ENCODE measurements around the gene UBE2J2. TPM values are rescaled to one million over a fixed set of nuclear protein-coding genes. Genes with fewer than 3 reads are reported as not detected.

UBE2J2 gene
- total RNA-seq, 1 experiment from 2014 or later = 83.4 TPM

GRCh38 chr1:1302951-1303509, 29.4 kb upstream of the UBE2J2 start:
- peaks cover 18 to 27% of the 10 kb centered on the region in 2 experiments for H3K4me1 Mint-ChIP-seq
- H4K91ac ChIP-seq (ENCODE audit: insufficient read length, low read depth, low read length) = no peak overlapping the region
- no peak for DNase-seq

More at GRCh38 chr1:1302951-1303509, 29.4 kb upstream of the UBE2J2 start:
- Mint-ChIP-seq H3K27me3 (ENCODE audit: low read depth) (peaks cover 3% of the 10 kb centered on the region; the same call in 1 of the 2 replicates), H3K27ac (no peak overlapping the region), H3K36me3 (ENCODE audit: insufficient read depth in 1 of 3, low read depth in 3 of 3) (no peaks in the 10 kb centered on the region; a peak in 1 of 7 replicates), H3K4me3 (no peak overlapping the region), H3K9me3 (no peaks in the 10 kb centered on the region; a peak in 1 of 5 replicates)
- peaks cover 5% of the 10 kb centered on the region; the same call in 1 of the 2 replicates for H3K4me1 ChIP-seq (ENCODE audit: insufficient read depth, low read length)
- H3K23ac ChIP-seq (ENCODE audit: insufficient read length, low read depth, low read length) = no peak overlapping the region
- H2AFZ ChIP-seq (ENCODE audit: low read length) = no peak overlapping the region
- peaks cover 8% of the 10 kb centered on the region for H3K23me2 ChIP-seq (ENCODE audit: insufficient read length, low read depth, low read length, poor library complexity, severe bottlenecking)
- H3T11ph ChIP-seq (ENCODE audit: low read length) = no peak overlapping the region
- no peak overlapping the region for H3K27ac ChIP-seq (ENCODE audit: insufficient read length, low read depth, low read length)
- H2BK20ac ChIP-seq (ENCODE audit: low read depth, low read length, poor library complexity, severe bottlenecking) = no peak overlapping the region
- no peaks in the 10 kb centered on the region for H4K20me1 ChIP-seq (ENCODE audit: control insufficient read depth, insufficient read depth, insufficient read length)
- H3K9ac ChIP-seq (ENCODE audit: extremely low read depth, insufficient read length, low read length) = no peak overlapping the region
- no peak overlapping the region; the same call in 1 of the 2 replicates for H3K14ac ChIP-seq (ENCODE audit: insufficient read depth, low read length)
- no peaks in the 10 kb centered on the region for H3K9me3 ChIP-seq (ENCODE audit: control insufficient read depth, low read depth, low read length)
- WGBS (ENCODE audit: extremely low coverage, insufficient read length, low lambda C conversion rate) = no CpG with 5 or more reads among the region's 31 CpGs
- no peak overlapping the region for H2AK5ac ChIP-seq (ENCODE audit: insufficient read length, low read length)
- H3K79me1 ChIP-seq (ENCODE audit: insufficient read depth, low read depth, low read length, poor library complexity, severe bottlenecking) = no peaks in the 10 kb centered on the region
- no peak overlapping the region for H2BK12ac ChIP-seq (ENCODE audit: insufficient read length, low read depth, low read length)
- H3K18ac ChIP-seq (ENCODE audit: insufficient read length, low read depth, low read length) = no peak overlapping the region
- TF ChIP-seq, protein P1, sequence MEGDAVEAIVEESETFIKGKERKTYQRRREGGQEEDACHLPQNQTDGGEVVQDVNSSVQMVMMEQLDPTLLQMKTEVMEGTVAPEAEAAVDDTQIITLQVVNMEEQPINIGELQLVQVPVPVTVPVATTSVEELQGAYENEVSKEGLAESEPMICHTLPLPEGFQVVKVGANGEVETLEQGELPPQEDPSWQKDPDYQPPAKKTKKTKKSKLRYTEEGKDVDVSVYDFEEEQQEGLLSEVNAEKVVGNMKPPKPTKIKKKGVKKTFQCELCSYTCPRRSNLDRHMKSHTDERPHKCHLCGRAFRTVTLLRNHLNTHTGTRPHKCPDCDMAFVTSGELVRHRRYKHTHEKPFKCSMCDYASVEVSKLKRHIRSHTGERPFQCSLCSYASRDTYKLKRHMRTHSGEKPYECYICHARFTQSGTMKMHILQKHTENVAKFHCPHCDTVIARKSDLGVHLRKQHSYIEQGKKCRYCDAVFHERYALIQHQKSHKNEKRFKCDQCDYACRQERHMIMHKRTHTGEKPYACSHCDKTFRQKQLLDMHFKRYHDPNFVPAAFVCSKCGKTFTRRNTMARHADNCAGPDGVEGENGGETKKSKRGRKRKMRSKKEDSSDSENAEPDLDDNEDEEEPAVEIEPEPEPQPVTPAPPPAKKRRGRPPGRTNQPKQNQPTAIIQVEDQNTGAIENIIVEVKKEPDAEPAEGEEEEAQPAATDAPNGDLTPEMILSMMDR (conservative IDR thresholded peaks at IDR 0.05) = no peak
- H3K4ac ChIP-seq (ENCODE audit: low read depth, low read length) = no peak overlapping the region
- no peak overlapping the region for H2BK5ac ChIP-seq (ENCODE audit: insufficient read length, low read length)
- H3K4me2 ChIP-seq (ENCODE audit: insufficient read depth, insufficient read length, low read length) = no peak overlapping the region
- H2BK15ac ChIP-seq (ENCODE audit: low read depth, low read length) = no peak overlapping the region
- no peak overlapping the region for H4K8ac ChIP-seq (replicated peaks; ENCODE audit: insufficient read length, low read depth, low read length)
- H3K79me2 ChIP-seq (ENCODE audit: insufficient read depth, low read length) = no peaks in the 10 kb centered on the region
- H4K5ac ChIP-seq (ENCODE audit: insufficient read length, low read depth, low read length) = no peak overlapping the region
- H3K27me3 ChIP-seq (ENCODE audit: insufficient read depth, low read length) = no peaks in the 10 kb centered on the region
- H2BK120ac ChIP-seq (ENCODE audit: low read depth, low read length, poor library complexity, severe bottlenecking) = no peak overlapping the region
- H3K56ac ChIP-seq (ENCODE audit: insufficient read length, low read depth, low read length) = no peak overlapping the region

Measured in H9 (cell line).